PC-3 (cell line): ENCODE data around the gene CTTN.

Experiments used
- EZH2 ChIP-seq: fragments of 300-600 bp; sonication (generic); IDR thresholded peaks from one replicate; pipeline ENCODE4 v1.6.1; 2017; ENCODE audit warnings: antibody characterized with exemption, mild to moderate bottlenecking, low read length; ENCODE audit not compliant: unreplicated experiment
- EZH2phosphoT487 ChIP-seq: fragments of 300-600 bp; sonication (generic); IDR thresholded peaks from 2 replicates; pipeline ENCODE4 v1.6.1; 2018; ENCODE audit warnings: mild to moderate bottlenecking, antibody characterized with exemption, low read length, borderline replicate concordance
- TF ChIP-seq, protein P1 (sequence below): fragments of 300-600 bp; sonication (generic); conservative IDR thresholded peaks from 2 replicates; pipeline ENCODE4 v1.5.1; 2017; ENCODE audit warnings: antibody characterized with exemption, low read depth, mild to moderate bottlenecking, low read length

DNA sequence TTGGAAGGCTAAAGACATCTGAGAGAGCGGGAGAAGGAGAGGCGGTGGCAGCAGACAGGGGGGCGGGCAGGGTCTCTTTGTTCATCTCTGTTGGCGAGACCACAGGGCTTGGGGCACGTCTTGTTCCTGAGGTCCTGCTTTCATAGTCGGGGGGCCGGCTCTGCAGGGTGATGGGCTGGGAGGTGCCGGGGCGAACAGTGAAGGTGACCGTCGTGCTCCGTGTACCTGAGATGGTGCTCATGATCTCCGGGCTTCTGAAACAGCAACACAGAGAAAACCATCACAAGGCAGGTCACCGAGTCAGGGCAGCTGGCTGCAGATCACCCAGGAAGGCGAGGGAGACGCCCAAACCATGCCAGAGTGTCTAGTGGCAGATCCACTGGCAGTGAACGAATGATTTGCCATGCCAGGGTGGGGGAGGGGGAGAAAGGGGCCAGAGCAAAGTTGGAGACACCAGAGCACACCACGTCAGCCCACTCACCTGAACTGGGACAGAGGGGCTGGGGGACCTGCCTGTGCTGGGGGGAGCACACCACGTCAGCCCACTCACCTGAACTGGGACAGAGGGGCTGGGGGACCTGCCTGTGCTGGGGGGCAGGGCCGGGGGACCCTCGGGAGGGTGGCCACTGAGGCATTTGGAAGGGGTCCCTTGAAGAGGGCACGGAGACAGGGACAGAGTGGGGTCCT, 75.0 kb downstream of the CTTN start:
- TF ChIP-seq, protein P1, sequence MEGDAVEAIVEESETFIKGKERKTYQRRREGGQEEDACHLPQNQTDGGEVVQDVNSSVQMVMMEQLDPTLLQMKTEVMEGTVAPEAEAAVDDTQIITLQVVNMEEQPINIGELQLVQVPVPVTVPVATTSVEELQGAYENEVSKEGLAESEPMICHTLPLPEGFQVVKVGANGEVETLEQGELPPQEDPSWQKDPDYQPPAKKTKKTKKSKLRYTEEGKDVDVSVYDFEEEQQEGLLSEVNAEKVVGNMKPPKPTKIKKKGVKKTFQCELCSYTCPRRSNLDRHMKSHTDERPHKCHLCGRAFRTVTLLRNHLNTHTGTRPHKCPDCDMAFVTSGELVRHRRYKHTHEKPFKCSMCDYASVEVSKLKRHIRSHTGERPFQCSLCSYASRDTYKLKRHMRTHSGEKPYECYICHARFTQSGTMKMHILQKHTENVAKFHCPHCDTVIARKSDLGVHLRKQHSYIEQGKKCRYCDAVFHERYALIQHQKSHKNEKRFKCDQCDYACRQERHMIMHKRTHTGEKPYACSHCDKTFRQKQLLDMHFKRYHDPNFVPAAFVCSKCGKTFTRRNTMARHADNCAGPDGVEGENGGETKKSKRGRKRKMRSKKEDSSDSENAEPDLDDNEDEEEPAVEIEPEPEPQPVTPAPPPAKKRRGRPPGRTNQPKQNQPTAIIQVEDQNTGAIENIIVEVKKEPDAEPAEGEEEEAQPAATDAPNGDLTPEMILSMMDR, result no peak
- TF ChIP-seq EZH2phosphoT487 (no peak), EZH2 (no peak)
